Mucosa of rectum (tissue), 2 donors: Measurements from ENCODE around the gene PCBP3.

Source experiments
- H3K27ac ChIP-seq, 2 donors: one replicate each; pipeline ENCODE4 v1.7.0; 2013; ENCODE audit warnings: inconsistent platforms in 2 of 2, low read depth in 2 of 2, low read length in 2 of 2
- H3K27me3 ChIP-seq, 2 donors: one replicate each; pipeline ENCODE4 v1.7.0; 2013; ENCODE audit warnings: low read length in 2 of 2; ENCODE audit not compliant: control insufficient read depth in 2 of 2, insufficient read depth in 2 of 2
- H3K36me3 ChIP-seq, 2 donors: one replicate each; pipeline ENCODE4 v1.7.0; 2013; ENCODE audit warnings: low read length in 2 of 2; ENCODE audit not compliant: control insufficient read depth in 2 of 2, insufficient read depth in 2 of 2
- H3K4me1 ChIP-seq, 2 donors: one replicate each; pipeline ENCODE4 v1.7.0; 2013; ENCODE audit warnings: low read length in 2 of 2, mild to moderate bottlenecking in 1 of 2; ENCODE audit not compliant: control insufficient read depth in 2 of 2, insufficient read depth in 2 of 2
- H3K4me3 ChIP-seq, 2 donors: one replicate each; pipeline ENCODE4 v1.7.0; 2013; ENCODE audit warnings: low read length in 2 of 2
- H3K9ac ChIP-seq, 2 donors: one replicate each; pipeline ENCODE4 v1.7.0; 2013; ENCODE audit warnings: low read length in 2 of 2, low read depth in 1 of 2, mild to moderate bottlenecking in 1 of 2
- H3K9me3 ChIP-seq, 2 donors: one replicate each; pipeline ENCODE4 v1.7.0; 2013; ENCODE audit warnings: low read length in 2 of 2; ENCODE audit not compliant: control insufficient read depth in 2 of 2
- donor health status: healthy.
- donor health status: Normal muscosa, but diverticular disease.

The PCBP3 gene

DNA sequence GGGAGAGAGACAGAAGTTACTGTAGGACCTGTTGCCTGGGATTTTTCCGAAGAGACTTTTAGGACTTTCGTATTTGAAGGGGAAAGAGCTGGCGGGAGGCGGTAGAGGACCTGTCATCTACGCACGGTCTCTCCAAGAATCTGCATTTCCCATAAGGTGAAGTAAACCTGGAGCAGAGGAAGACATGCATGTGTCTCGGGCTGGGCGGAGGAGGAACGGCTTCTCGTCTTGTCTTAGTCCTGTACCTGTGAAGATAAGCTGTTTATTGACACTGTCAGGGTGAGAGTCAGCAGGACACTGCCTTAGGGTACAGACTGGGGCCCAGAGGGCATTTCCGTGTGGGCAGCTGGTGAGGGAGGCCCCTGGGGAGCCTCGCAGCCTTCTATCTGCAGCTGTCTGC is 214.7 kb downstream of the PCBP3 start:
- H3K4me3 ChIP-seq, result no peak overlapping the region
- no peaks in the 10 kb centered on the region for H3K27me3 ChIP-seq
- H3K9me3 ChIP-seq, result no peaks in the 10 kb centered on the region
- no peak overlapping the region for H3K9ac ChIP-seq
- H3K27ac ChIP-seq, result no peak overlapping the region
- no peaks in the 10 kb centered on the region for H3K4me1 ChIP-seq
- H3K36me3 ChIP-seq, result no peaks in the 10 kb centered on the region

- Histone ChIP-seq H3K4me3 (no peak overlapping the region), H3K4me1 (no peaks in the 10 kb centered on the region), H3K27me3 (no peaks in the 10 kb centered on the region), H3K9ac (no peak overlapping the region), H3K27ac (no peak overlapping the region), H3K36me3 (no peaks in the 10 kb centered on the region), H3K9me3 (no peaks in the 10 kb centered on the region)
Measured at GRCh38 chr21:45859041-45859761, 215.7 kb downstream of the PCBP3 start.

- no peak overlapping the region for H3K4me3 ChIP-seq
- no peak overlapping the region for H3K9ac ChIP-seq
- H3K36me3 ChIP-seq, result no peaks in the 10 kb centered on the region
- no peaks in the 10 kb centered on the region for H3K27me3 ChIP-seq
- no peaks in the 10 kb centered on the region for H3K9me3 ChIP-seq
- H3K4me1 ChIP-seq, result no peaks in the 10 kb centered on the region
- no peak overlapping the region for H3K27ac ChIP-seq
Measured at GRCh38 chr21:45859762-45860357, 216.3 kb downstream of the PCBP3 start.

DNA sequence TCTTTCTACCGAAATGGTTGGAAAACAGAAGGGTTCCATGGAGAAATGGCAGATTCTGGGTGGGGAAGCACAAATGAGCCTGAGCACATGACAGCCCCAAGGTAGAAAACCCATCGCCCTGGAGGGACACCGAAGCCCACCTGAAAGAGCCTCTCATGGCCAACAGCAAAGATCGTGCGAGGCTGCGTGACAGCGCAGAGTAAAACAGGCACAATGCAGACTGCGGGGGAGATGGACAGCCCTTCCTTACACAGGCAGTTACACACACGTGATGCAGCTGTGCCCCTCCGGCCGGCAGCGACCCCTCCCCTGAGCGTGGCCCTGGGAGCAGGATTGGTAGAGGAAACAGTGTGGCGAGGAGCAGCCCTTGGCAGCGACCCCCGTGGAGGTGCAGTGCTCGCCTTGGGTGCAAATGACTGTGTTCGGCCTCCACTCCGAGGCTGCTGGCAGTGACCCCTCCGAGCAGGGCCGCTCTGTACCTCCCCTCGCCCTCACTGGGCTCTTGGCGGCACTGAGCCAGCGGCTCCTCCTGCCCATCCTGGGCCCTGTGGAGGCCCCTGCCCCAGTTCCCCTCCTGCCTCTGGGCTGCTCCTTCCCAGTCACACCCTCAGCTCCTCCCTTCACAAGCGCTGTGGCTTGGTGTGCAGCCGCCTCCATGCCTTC is 217.1 kb downstream of the PCBP3 start:
- Histone ChIP-seq H3K9me3 (no peaks in the 10 kb centered on the region), H3K36me3 (no peaks in the 10 kb centered on the region), H3K27me3 (no peaks in the 10 kb centered on the region), H3K4me1 (no peaks in the 10 kb centered on the region), H3K9ac (no peak overlapping the region), H3K4me3 (no peak overlapping the region), H3K27ac (no peak overlapping the region)

DNA sequence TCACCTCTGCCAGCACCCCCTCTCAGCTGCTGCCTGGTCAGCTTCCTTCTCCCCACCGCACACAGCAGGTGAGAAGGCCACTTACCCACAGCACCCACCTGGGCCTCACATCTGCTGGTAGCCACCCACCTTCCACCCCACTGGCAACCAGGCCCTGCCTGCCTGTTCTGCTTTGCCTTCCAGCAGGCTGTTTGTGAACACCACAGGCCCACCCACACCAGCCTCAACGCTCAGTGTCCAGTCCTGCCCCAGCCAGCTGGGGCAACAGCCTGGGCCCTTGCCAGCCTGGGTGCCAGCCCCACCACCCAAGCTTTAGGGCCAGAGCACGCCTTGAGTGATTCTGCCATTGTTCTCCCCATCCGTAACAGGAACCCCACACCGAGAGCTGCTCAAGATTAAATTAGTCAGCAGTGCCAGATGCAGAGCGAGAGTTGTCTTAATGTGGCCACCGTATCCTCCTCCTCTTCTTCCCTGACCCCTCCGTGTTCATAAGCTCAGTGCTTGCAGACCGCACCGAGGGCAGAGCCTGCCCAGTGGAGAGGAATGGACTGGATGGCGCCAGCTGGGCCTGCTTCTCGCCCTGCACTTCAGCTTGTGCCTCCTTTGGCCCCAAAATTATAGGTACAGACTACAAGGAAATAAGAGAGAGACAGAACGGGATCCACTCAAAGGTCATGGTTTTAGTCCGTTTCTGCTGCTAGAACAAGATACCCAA is 217.8 kb downstream of the PCBP3 start:
- no peak overlapping the region for H3K4me3 ChIP-seq
- H3K9me3 ChIP-seq, result no peaks in the 10 kb centered on the region
- no peaks in the 10 kb centered on the region for H3K36me3 ChIP-seq
- H3K9ac ChIP-seq, result no peak overlapping the region
- H3K4me1 ChIP-seq, result no peaks in the 10 kb centered on the region
- no peaks in the 10 kb centered on the region for H3K27me3 ChIP-seq
- no peak overlapping the region for H3K27ac ChIP-seq

DNA sequence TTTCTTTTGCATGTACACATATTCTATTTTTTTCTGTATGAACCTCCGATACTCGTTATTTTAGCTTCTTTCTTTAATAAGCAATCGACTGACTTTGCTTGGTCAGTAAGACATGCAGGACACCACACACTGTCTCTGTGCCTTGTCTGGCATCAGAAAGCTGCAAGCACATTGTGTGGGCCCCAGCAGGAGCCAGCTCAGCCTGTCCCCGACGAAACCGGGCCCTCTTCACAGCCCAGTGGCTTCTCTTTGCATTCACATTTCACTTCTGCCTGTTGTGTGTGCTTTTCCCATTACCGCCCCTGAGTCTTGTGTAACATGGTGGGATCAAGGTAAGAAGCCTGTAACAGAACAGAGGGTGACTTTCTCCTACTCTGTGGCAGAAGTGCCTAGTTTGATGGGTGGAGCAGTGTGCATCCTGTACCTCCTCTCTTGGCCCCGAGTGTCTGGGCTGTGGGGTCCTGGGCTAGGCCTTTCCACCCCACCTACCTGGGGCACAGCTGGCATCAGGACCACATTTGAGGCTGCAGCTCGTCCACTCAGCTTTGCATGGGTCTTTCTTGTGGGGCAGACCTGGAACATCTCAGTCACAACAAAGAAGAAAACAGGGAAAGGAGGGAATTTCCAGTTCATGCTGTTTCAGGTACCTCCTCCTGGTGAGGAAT is 219.2 kb downstream of the PCBP3 start:
- no peaks in the 10 kb centered on the region for H3K36me3 ChIP-seq
- H3K27ac ChIP-seq, result no peak overlapping the region
- H3K9me3 ChIP-seq, result no peaks in the 10 kb centered on the region
- no peaks in the 10 kb centered on the region for H3K27me3 ChIP-seq
- no peak overlapping the region for H3K9ac ChIP-seq
- no peak overlapping the region for H3K4me3 ChIP-seq
- H3K4me1 ChIP-seq, result no peaks in the 10 kb centered on the region

DNA sequence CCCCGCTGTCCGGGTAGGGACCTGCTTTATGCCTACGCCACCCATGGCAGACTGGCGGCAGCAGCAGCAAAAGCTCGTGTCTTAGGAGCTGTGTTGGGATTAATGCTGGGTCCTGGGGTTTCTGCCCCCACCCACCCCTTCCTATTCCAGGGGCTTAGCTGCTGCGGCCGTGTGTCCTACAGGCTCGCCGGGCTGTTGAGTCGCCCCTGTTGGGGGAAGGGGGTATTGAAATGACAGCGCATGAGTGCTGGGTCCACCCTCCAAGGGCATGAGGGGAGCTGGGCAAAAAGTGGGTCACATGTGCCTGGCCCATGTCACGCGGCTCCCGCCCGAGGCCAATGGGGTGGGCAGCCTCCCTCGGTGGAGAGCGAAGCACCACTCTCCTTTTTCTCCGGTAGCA is 219.7 kb downstream of the PCBP3 start:
- Histone ChIP-seq H3K27me3 (no peaks in the 10 kb centered on the region), H3K27ac (no peak overlapping the region), H3K36me3 (no peaks in the 10 kb centered on the region), H3K9me3 (no peaks in the 10 kb centered on the region), H3K4me1 (no peaks in the 10 kb centered on the region), H3K9ac (no peak overlapping the region), H3K4me3 (no peak overlapping the region)

- Histone ChIP-seq H3K9ac (no peak overlapping the region), H3K4me1 (no peaks in the 10 kb centered on the region), H3K27me3 (no peaks in the 10 kb centered on the region), H3K4me3 (no peak overlapping the region), H3K27ac (no peak overlapping the region), H3K36me3 (no peaks in the 10 kb centered on the region), H3K9me3 (no peaks in the 10 kb centered on the region)
Measured at GRCh38 chr21:45863751-45864150, 220.2 kb downstream of the PCBP3 start.

- Histone ChIP-seq H3K4me3 (no peak overlapping the region), H3K27ac (no peak overlapping the region), H3K9ac (no peak overlapping the region), H3K9me3 (no peaks in the 10 kb centered on the region), H3K36me3 (no peaks in the 10 kb centered on the region), H3K27me3 (no peaks in the 10 kb centered on the region), H3K4me1 (no peaks in the 10 kb centered on the region)
Measured at GRCh38 chr21:45864436-45864835, 220.9 kb downstream of the PCBP3 start.
